GM12878 (cell line): ENCODE measurements around the gene CYSRT1.
"Not testable (repeated sequence)": the region's sequence is repeated elsewhere in the genome, so short reads cannot be mapped to it uniquely, and the experiment has no call there.

ENCODE experiments used
- BHLHE40 ChIP-seq, 2 experiments: fragments of 450-650 bp in 1 of 2; IDR thresholded peaks; 2 replicates each; pipeline ENCODE4 v1.6.1; 2011 to 2017; ENCODE audit warnings: low read depth in 2 of 2, borderline replicate concordance in 1 of 2, improper control_type of control experiment in 1 of 2, low read length in 1 of 2, mild to moderate bottlenecking in 1 of 2
- CHD2 ChIP-seq: IDR thresholded peaks from 2 replicates; pipeline ENCODE4 v1.6.1; 2011; ENCODE audit warnings: low read depth, low read length, improper control_type of control experiment, borderline replicate concordance
- EED ChIP-seq: sonication (generic); IDR thresholded peaks from 2 replicates; pipeline ENCODE4 v1.6.1; 2016; ENCODE audit warnings: antibody characterized with exemption, low read depth
- EZH2 ChIP-seq: IDR thresholded peaks from 2 replicates; pipeline ENCODE4 v1.6.1; 2012; ENCODE audit warnings: low read depth, mild to moderate bottlenecking, control low read depth, inconsistent platforms, low read length, borderline replicate concordance; ENCODE audit not compliant: control insufficient read depth
- GABPA ChIP-seq: IDR thresholded peaks from 2 replicates; pipeline ENCODE4 v1.6.1; 2014; ENCODE audit warnings: antibody characterized with exemption, low read depth, mild to moderate bottlenecking, inconsistent platforms
- HDAC6 ChIP-seq: fragments of 200-600 bp; sonication (generic); IDR thresholded peaks from one replicate; pipeline ENCODE4 v1.8.0; 2017; ENCODE audit warnings: antibody characterized with exemption; ENCODE audit not compliant: unreplicated experiment
- NFIC ChIP-seq: IDR thresholded peaks from 2 replicates; pipeline ENCODE4 v1.6.1; 2012; ENCODE audit warnings: low read depth, mild to moderate bottlenecking, inconsistent platforms, low read length, moderate library complexity
- NR2C1 ChIP-seq: fragments of 450-650 bp; IDR thresholded peaks from 2 replicates; pipeline ENCODE4 v1.6.1; 2017; ENCODE audit warnings: antibody characterized with exemption, mild to moderate bottlenecking, moderate library complexity
- POLR2A ChIP-seq: IDR thresholded peaks from 2 replicates; pipeline ENCODE4 v1.6.1; 2011; ENCODE audit warnings: low read depth, mild to moderate bottlenecking, low read length
- RAD21 ChIP-seq: IDR thresholded peaks from 2 replicates; pipeline ENCODE4 v1.6.1; 2011; ENCODE audit warnings: mild to moderate bottlenecking, low read depth, low read length, moderate library complexity; ENCODE audit not compliant: insufficient read depth
- SRF ChIP-seq, 2 experiments: IDR thresholded peaks; 2 replicates each; pipeline ENCODE4 v1.6.1; 2011; ENCODE audit warnings: low read depth in 2 of 2, low read length in 2 of 2, mild to moderate bottlenecking in 1 of 2, moderate library complexity in 1 of 2
- TF ChIP-seq, protein P1 (sequence below), 3 experiments: IDR thresholded peaks in 2 of 3; conservative IDR thresholded peaks in 1 of 3; 2 replicates each; pipeline ENCODE4 v1.5.1; 2011; ENCODE audit warnings: low read depth in 3 of 3, low read length in 3 of 3, mild to moderate bottlenecking in 3 of 3, control low read depth in 2 of 3, moderate library complexity in 2 of 3, inconsistent platforms in 1 of 3, mixed read lengths in 1 of 3; ENCODE audit not compliant: control insufficient read depth in 2 of 3, insufficient read depth in 1 of 3; ENCODE audit errors: extremely low read depth in 1 of 3
- TF ChIP-seq, protein P2 (sequence below): fragments of 450-650 bp; IDR thresholded peaks from 2 replicates; pipeline ENCODE4 v1.6.1; 2016; ENCODE audit warnings: mild to moderate bottlenecking, moderate library complexity, borderline replicate concordance
- TF ChIP-seq, protein P3 (sequence below): fragments of 450-650 bp; formaldehyde crosslinking; IDR thresholded peaks from 2 replicates; pipeline ENCODE4 v1.4.0; 2020; ENCODE audit warnings: mild to moderate bottlenecking, moderate library complexity

DNA sequence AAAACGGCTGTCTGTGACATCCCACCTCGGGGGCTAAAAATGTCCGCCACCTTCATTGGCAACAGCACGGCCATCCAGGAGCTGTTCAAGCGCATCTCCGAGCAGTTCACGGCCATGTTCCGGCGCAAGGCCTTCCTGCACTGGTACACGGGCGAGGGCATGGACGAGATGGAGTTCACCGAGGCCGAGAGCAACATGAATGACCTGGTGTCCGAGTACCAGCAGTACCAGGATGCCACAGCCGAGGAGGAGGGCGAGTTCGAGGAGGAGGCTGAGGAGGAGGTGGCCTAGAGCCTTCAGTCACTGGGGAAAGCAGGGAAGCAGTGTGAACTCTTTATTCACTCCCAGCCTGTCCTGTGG lies 18.3 kb downstream of the CYSRT1 start:
- TF ChIP-seq HDAC6; NFIC; EZH2; BHLHE40 (IDR thresholded peaks at IDR 0.05; ENCODE audit: borderline replicate concordance in 1 of 2, low read depth in 2 of 2, low read length in 1 of 2); POLR2A; CHD2; EED; NR2C1; GABPA; RAD21; SRF (IDR thresholded peaks at IDR 0.05; ENCODE audit: low read depth in 2 of 2, low read length in 2 of 2): not testable (repeated sequence)
- TF ChIP-seq, protein P1, sequence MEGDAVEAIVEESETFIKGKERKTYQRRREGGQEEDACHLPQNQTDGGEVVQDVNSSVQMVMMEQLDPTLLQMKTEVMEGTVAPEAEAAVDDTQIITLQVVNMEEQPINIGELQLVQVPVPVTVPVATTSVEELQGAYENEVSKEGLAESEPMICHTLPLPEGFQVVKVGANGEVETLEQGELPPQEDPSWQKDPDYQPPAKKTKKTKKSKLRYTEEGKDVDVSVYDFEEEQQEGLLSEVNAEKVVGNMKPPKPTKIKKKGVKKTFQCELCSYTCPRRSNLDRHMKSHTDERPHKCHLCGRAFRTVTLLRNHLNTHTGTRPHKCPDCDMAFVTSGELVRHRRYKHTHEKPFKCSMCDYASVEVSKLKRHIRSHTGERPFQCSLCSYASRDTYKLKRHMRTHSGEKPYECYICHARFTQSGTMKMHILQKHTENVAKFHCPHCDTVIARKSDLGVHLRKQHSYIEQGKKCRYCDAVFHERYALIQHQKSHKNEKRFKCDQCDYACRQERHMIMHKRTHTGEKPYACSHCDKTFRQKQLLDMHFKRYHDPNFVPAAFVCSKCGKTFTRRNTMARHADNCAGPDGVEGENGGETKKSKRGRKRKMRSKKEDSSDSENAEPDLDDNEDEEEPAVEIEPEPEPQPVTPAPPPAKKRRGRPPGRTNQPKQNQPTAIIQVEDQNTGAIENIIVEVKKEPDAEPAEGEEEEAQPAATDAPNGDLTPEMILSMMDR (IDR thresholded peaks at IDR 0.05 in 2 of 3, conservative IDR thresholded peaks at IDR 0.05 in 1 of 3; ENCODE audit: control insufficient read depth in 2 of 3, extremely low read depth in 1 of 3, insufficient read depth in 1 of 3, low read depth in 3 of 3, low read length in 3 of 3) = not testable (repeated sequence)
- TF ChIP-seq, protein P2, sequence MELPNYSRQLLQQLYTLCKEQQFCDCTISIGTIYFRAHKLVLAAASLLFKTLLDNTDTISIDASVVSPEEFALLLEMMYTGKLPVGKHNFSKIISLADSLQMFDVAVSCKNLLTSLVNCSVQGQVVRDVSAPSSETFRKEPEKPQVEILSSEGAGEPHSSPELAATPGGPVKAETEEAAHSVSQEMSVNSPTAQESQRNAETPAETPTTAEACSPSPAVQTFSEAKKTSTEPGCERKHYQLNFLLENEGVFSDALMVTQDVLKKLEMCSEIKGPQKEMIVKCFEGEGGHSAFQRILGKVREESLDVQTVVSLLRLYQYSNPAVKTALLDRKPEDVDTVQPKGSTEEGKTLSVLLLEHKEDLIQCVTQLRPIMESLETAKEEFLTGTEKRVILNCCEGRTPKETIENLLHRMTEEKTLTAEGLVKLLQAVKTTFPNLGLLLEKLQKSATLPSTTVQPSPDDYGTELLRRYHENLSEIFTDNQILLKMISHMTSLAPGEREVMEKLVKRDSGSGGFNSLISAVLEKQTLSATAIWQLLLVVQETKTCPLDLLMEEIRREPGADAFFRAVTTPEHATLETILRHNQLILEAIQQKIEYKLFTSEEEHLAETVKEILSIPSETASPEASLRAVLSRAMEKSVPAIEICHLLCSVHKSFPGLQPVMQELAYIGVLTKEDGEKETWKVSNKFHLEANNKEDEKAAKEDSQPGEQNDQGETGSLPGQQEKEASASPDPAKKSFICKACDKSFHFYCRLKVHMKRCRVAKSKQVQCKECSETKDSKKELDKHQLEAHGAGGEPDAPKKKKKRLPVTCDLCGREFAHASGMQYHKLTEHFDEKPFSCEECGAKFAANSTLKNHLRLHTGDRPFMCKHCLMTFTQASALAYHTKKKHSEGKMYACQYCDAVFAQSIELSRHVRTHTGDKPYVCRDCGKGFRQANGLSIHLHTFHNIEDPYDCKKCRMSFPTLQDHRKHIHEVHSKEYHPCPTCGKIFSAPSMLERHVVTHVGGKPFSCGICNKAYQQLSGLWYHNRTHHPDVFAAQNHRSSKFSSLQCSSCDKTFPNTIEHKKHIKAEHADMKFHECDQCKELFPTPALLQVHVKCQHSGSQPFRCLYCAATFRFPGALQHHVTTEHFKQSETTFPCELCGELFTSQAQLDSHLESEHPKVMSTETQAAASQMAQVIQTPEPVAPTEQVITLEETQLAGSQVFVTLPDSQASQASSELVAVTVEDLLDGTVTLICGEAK = not testable (repeated sequence)
- TF ChIP-seq, protein P3, sequence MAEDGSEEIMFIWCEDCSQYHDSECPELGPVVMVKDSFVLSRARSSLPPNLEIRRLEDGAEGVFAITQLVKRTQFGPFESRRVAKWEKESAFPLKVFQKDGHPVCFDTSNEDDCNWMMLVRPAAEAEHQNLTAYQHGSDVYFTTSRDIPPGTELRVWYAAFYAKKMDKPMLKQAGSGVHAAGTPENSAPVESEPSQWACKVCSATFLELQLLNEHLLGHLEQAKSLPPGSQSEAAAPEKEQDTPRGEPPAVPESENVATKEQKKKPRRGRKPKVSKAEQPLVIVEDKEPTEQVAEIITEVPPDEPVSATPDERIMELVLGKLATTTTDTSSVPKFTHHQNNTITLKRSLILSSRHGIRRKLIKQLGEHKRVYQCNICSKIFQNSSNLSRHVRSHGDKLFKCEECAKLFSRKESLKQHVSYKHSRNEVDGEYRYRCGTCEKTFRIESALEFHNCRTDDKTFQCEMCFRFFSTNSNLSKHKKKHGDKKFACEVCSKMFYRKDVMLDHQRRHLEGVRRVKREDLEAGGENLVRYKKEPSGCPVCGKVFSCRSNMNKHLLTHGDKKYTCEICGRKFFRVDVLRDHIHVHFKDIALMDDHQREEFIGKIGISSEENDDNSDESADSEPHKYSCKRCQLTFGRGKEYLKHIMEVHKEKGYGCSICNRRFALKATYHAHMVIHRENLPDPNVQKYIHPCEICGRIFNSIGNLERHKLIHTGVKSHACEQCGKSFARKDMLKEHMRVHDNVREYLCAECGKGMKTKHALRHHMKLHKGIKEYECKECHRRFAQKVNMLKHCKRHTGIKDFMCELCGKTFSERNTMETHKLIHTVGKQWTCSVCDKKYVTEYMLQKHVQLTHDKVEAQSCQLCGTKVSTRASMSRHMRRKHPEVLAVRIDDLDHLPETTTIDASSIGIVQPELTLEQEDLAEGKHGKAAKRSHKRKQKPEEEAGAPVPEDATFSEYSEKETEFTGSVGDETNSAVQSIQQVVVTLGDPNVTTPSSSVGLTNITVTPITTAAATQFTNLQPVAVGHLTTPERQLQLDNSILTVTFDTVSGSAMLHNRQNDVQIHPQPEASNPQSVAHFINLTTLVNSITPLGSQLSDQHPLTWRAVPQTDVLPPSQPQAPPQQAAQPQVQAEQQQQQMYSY = not testable (repeated sequence)
